OCI-LY3 (cell line): ENCODE results near the gene C11orf54.

ENCODE experiments used
- EZH2phosphoT487 ChIP-seq: fragments of 200-600 bp; shearing (Covaris generic); IDR thresholded peaks from 2 replicates; pipeline ENCODE4 v1.6.1; 2018; ENCODE audit warnings: antibody characterized with exemption, mixed run types, low read depth
- TF ChIP-seq, protein P1 (sequence below): fragments of 200-600, 300-600 bp; sonication (generic); IDR thresholded peaks from 2 replicates; pipeline ENCODE4 v1.5.1; 2014; ENCODE audit warnings: antibody characterized with exemption, low read length, low read depth

DNA sequence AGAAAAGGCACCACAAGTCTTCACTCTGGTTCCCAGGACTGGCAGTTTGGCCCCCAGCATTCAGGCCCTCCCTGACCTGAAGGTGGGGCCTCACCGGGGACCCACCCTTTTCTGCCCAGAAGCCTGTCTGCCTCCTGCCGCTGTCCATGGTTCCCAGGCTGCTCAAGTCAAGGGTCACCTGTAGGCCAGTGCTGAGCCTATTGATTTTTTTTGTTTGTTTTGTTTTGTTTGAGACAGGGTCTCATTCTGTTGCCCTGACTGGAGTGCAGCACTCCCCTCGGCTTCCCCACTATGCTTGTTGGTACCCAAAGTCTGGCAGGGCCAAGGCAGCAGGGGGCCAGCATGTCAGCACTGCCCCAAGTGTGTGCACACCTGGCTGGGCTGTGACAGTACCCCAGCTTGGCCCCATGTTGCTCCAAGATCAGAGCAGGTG, 31.6 kb downstream of the C11orf54 start:
- TF ChIP-seq, protein P1, sequence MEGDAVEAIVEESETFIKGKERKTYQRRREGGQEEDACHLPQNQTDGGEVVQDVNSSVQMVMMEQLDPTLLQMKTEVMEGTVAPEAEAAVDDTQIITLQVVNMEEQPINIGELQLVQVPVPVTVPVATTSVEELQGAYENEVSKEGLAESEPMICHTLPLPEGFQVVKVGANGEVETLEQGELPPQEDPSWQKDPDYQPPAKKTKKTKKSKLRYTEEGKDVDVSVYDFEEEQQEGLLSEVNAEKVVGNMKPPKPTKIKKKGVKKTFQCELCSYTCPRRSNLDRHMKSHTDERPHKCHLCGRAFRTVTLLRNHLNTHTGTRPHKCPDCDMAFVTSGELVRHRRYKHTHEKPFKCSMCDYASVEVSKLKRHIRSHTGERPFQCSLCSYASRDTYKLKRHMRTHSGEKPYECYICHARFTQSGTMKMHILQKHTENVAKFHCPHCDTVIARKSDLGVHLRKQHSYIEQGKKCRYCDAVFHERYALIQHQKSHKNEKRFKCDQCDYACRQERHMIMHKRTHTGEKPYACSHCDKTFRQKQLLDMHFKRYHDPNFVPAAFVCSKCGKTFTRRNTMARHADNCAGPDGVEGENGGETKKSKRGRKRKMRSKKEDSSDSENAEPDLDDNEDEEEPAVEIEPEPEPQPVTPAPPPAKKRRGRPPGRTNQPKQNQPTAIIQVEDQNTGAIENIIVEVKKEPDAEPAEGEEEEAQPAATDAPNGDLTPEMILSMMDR, result no peak
- no peak for TF ChIP-seq EZH2phosphoT487
